HFFc6 (cell line): ENCODE measurements around the gene GALNT10. TPM values are rescaled to one million over a fixed set of nuclear protein-coding genes. Genes with fewer than 3 reads are reported as not detected.
A peak's percentile ranks its signal among the peaks of the same experiment; 100 is the strongest.

Source experiments
- DNase-seq: peaks from one replicate; pipeline ENCODE4 v3.0.0-alpha.2; 2018
- H3K27ac Mint-ChIP-seq: 2 replicates; pipeline ENCODE4 v1.8.0; 2020; ENCODE audit warnings: mild to moderate bottlenecking, mixed read lengths
- H3K27me3 Mint-ChIP-seq: 2 replicates; pipeline ENCODE4 v1.8.0; 2021; ENCODE audit warnings: mild to moderate bottlenecking, moderate library complexity, mixed read lengths; ENCODE audit not compliant: insufficient read depth
- H3K36me3 Mint-ChIP-seq: 2 replicates; pipeline ENCODE4 v1.8.0; 2021; ENCODE audit warnings: low read depth, mixed read lengths
- H3K4me1 Mint-ChIP-seq: 2 replicates; pipeline ENCODE4 v1.8.0; 2020; ENCODE audit warnings: low read depth, mixed read lengths
- H3K4me3 Mint-ChIP-seq: 2 replicates; pipeline ENCODE4 v1.8.0; 2020; ENCODE audit warnings: mild to moderate bottlenecking, moderate library complexity, mixed read lengths
- H3K9me3 Mint-ChIP-seq: 2 replicates; pipeline ENCODE4 v1.8.0; 2020; ENCODE audit warnings: mild to moderate bottlenecking, mixed read lengths
- CTCF ChIP-seq: fragments of 200-600 bp; sonication (generic); IDR thresholded peaks from 2 replicates; pipeline ENCODE4 v1.5.0; 2021; ENCODE audit warnings: antibody characterized with exemption, mild to moderate bottlenecking
- total RNA-seq, 6 experiments: library from RNA; stranded (reverse); fragmentation: NEBNext Ultra II Directional; extraction: Animal tissue kit (Norgen Biotek cat#: 25700); gene quantifications; 2 replicates in 1 of 6; 3 replicates in 5 of 6; pipeline ENCODE4 v1.2.3, GENCODE V29; 2021

Gene GALNT10
- total RNA-seq, 6 experiments from 2014 or later = 129 to 161 (median 157) TPM

- Mint-ChIP-seq H3K36me3 (peaks cover 9% of the 10 kb centered on the region; the same call in 1 of the 2 replicates), H3K4me3 (no peak overlapping the region), H3K27me3 (peaks cover 5% of the 10 kb centered on the region; the same call in 1 of the 2 replicates), H3K27ac (no peak overlapping the region), H3K9me3 (no peaks in the 10 kb centered on the region), H3K4me1 (peaks cover 14% of the 10 kb centered on the region)
- TF ChIP-seq CTCF = peak; percentile 61
- no peak for DNase-seq
Measured at GRCh38 chr5:154461531-154461930, 271.0 kb downstream of the GALNT10 start.

- Mint-ChIP-seq H3K36me3 (no peaks in the 10 kb centered on the region), H3K27ac (no peak overlapping the region), H3K27me3 (peaks cover 5% of the 10 kb centered on the region; the same call in 1 of the 2 replicates), H3K4me1 (peaks cover 21% of the 10 kb centered on the region), H3K9me3 (no peaks in the 10 kb centered on the region), H3K4me3 (no peak overlapping the region)
- no peak for TF ChIP-seq CTCF
- no peak for DNase-seq
Measured at GRCh38 chr5:154464438-154464837, 273.9 kb downstream of the GALNT10 start.

- no peak for TF ChIP-seq CTCF
- peak; percentile 27 for DNase-seq
- peaks cover 7% of the 10 kb centered on the region for H3K27me3 Mint-ChIP-seq
Measured at GRCh38 chr5:154465169-154465568, 274.6 kb downstream of the GALNT10 start.

GRCh38 chr5:154466147-154466546 lies 275.6 kb downstream of the GALNT10 start:
- peaks cover 27% of the 10 kb centered on the region for H3K4me1 Mint-ChIP-seq
- peaks cover 17% of the 10 kb centered on the region for H3K27me3 Mint-ChIP-seq

More at GRCh38 chr5:154465169-154465568, 274.6 kb downstream of the GALNT10 start:
- Mint-ChIP-seq H3K4me1 (peaks cover 21% of the 10 kb centered on the region), H3K4me3 (no peak overlapping the region), H3K36me3 (no peaks in the 10 kb centered on the region), H3K27ac (no peak overlapping the region), H3K9me3 (no peaks in the 10 kb centered on the region)

GRCh38 chr5:154466671-154467070 lies 276.1 kb downstream of the GALNT10 start:
- DNase-seq = no peak
- no peak for TF ChIP-seq CTCF
- Mint-ChIP-seq H3K4me3 (no peak overlapping the region), H3K4me1 (peaks cover 28% of the 10 kb centered on the region), H3K27ac (no peak overlapping the region), H3K36me3 (no peaks in the 10 kb centered on the region), H3K9me3 (no peaks in the 10 kb centered on the region), H3K27me3 (peaks cover 21% of the 10 kb centered on the region)

More at GRCh38 chr5:154466147-154466546, 275.6 kb downstream of the GALNT10 start:
- H3K36me3 Mint-ChIP-seq = no peaks in the 10 kb centered on the region
- H3K9me3 Mint-ChIP-seq = no peaks in the 10 kb centered on the region
- no peak for TF ChIP-seq CTCF
- no peak overlapping the region for H3K4me3 Mint-ChIP-seq
- no peak for DNase-seq
- H3K27ac Mint-ChIP-seq = no peak overlapping the region
